ENCODE measurements around the gene NDUFC1.

GRCh38 chr4:139266208-139266582 is 36.1 kb downstream of the NDUFC1 start:
- TF ChIP-seq BACH2 (CRISPR knock-in tag; IDR thresholded peaks at IDR 0.05; ENCODE audit: borderline replicate concordance) (no peak), ARNTL (CRISPR knock-in tag; IDR thresholded peaks at IDR 0.05; ENCODE audit: borderline replicate concordance, low read depth) (no peak), POU6F1 (CRISPR knock-in tag; IDR thresholded peaks at IDR 0.05; ENCODE audit: borderline replicate concordance, low read depth) (no peak), PATZ1 (CRISPR knock-in tag; IDR thresholded peaks at IDR 0.05; ENCODE audit: borderline replicate concordance) (no peak), SNAI2 (CRISPR knock-in tag; IDR thresholded peaks at IDR 0.05) (no peak), ZFP30 (CRISPR knock-in tag; IDR thresholded peaks at IDR 0.05) (no peak), CSRNP3 (CRISPR knock-in tag; IDR thresholded peaks at IDR 0.05) (no peak), ZC3H10 (CRISPR knock-in tag; IDR thresholded peaks at IDR 0.05) (no peak), TSHZ2 (CRISPR knock-in tag; IDR thresholded peaks at IDR 0.05) (no peak)
